ENCODE results near the gene MYOZ2.

DNA sequence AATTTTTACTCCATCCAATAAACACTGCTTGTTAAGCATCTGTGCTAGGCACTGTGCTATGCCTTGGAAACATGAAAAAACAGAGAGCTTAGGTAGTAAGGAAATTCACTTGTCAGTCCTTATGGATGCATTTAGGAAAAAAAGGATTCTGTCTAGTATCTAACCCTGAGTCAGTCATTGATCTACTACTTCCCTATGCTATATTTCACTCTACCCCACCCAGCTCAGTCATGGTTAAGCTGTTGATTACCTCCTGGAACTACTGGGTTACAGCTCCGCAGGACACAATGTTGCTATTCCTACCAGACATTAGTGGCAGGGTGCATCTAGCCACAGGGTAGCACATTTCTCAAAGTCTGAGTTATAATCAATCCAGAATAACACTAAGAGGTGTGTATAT, 74.0 kb downstream of the MYOZ2 start:
- TF ChIP-seq, protein P1, sequence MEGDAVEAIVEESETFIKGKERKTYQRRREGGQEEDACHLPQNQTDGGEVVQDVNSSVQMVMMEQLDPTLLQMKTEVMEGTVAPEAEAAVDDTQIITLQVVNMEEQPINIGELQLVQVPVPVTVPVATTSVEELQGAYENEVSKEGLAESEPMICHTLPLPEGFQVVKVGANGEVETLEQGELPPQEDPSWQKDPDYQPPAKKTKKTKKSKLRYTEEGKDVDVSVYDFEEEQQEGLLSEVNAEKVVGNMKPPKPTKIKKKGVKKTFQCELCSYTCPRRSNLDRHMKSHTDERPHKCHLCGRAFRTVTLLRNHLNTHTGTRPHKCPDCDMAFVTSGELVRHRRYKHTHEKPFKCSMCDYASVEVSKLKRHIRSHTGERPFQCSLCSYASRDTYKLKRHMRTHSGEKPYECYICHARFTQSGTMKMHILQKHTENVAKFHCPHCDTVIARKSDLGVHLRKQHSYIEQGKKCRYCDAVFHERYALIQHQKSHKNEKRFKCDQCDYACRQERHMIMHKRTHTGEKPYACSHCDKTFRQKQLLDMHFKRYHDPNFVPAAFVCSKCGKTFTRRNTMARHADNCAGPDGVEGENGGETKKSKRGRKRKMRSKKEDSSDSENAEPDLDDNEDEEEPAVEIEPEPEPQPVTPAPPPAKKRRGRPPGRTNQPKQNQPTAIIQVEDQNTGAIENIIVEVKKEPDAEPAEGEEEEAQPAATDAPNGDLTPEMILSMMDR (IDR thresholded peaks at IDR 0.05; ENCODE audit: low read depth, low read length) = no peak
- TF ChIP-seq EZH2phosphoT487 (IDR thresholded peaks at IDR 0.05; ENCODE audit: low read depth) = no peak

All from OCI-LY3 (cell line).